Measurements from ENCODE around the gene ATP4B. TPM values are rescaled to one million over a fixed set of nuclear protein-coding genes. Genes with fewer than 3 reads are reported as not detected.
"Not testable (repeated sequence)": the region's sequence is repeated elsewhere in the genome, so short reads cannot be mapped to it uniquely, and the experiment has no call there.

The ATP4B gene
- total and polyA plus RNA-seq, 3 experiments from 2014 or later, result not detected

DNA sequence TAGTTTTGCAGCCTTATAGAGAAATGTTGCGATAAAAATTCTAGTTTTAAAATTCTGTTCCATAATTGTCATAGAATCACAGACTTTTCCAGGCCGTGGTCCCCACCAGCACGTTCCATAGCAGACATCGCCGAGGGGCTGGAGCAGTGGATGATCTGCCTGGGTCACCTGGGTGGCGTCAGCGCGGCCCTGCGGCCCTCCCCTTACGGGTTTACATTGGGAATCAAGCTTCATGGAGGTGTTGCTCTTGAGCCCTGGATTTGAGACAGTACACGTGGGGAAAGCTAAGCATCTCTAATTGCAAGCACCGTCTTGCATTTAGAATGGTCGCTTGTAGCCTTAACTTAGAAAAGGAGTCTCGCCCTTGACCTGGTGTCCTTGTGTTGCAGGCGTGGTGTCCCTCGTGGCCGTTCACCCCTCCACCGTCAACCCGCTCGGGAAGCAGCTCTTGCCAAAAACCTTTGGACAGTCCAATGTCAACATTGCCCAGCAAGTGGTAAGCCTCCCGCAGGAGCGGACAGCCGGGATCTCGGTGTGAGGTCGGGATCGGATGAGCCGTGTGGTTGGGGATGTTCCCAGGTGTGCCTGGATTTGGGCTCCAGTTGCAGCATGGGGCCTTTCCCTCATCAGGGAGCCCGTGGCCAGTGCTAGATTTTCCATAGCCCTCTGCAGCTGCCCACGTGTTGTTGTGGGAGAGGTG is 35.1 kb downstream of the ATP4B start:
- Mint-ChIP-seq H3K27ac (peak overlapping the region in 2 of 8 donors; percentile 42 to 50), H3K4me3 (no peak overlapping the region), H3K4me1 (peaks cover 2 to 11% (median 3%) of the 10 kb centered on the region in 3 donors), H3K9me3 (no peaks in the 10 kb centered on the region), H3K36me3 (peaks cover 0 to 31% (median 5%) of the 10 kb centered on the region in 3 donors), H3K27me3 (no peaks in the 10 kb centered on the region)
- H3K4me3 ChIP-seq (ENCODE audit: low read length), result no peak overlapping the region
- DNase-seq, result peak in 1 of 5 donors; percentile 25
- H3K27ac ChIP-seq (ENCODE audit: low read depth, low read length), result no peak overlapping the region
- POLR2A ChIA-PET, result no interaction called here
- no peaks in the 10 kb centered on the region for H3K27me3 ChIP-seq (ENCODE audit: insufficient read depth, low read length, poor library complexity, severe bottlenecking)
- no peaks in the 10 kb centered on the region for H3K36me3 ChIP-seq (ENCODE audit: insufficient read depth, low read length)
- no peaks in the 10 kb centered on the region for H3K4me1 ChIP-seq (ENCODE audit: insufficient read depth, low read length)
- H3K9me3 ChIP-seq (ENCODE audit: low read length), result no peaks in the 10 kb centered on the region
- CTCF ChIA-PET, result no interaction called here

DNA sequence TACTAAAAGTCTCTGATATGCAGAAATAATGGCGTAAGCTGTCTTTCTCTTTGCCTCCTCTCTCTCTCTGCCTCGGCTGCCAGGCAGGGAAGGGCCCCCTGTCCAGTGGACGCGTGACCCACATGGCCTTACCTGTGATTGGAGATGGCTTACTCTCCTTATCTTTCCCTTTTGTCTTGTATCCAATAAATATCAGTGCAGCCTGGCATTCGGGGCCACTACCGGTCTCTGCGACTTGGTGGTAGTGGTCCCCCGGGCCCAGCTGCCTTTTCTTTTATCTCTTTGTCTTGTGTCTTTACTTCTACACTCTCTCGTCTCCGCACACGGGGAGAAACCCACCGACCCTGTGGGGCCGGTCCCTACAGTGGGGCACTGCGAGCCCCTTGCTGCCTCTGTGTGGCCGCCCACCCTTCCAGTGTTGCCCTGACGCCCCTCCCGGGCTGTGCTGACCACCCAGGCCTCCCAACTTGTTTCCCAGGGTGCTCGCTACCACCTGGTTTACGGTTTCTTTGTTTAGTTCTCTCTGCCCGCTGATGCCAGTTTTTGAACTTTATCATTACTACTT is 35.9 kb downstream of the ATP4B start:
- not testable (repeated sequence) for H3K9me3 Mint-ChIP-seq

DNA sequence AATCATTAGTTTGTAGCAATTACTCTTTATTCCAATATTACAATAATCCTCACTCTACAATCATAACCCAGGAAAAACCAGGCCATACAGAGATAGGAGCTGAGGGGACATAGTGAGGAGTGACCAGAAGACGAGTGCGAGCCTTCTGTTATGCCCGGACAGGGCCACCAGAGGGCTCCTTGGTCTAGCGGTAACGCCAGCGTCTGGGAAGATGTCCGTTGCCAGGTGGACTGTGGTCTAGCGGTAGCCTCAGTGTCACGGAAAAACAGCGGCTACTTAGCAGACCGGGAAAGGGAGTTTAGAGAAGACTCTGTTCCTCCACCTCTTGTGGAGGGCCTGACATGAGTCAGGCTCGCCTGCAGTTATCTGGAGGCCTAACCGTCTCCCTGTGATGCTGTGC is 36.5 kb downstream of the ATP4B start:
- H3K36me3 ChIP-seq (ENCODE audit: insufficient read depth, low read length); H3K27me3 ChIP-seq (ENCODE audit: insufficient read depth, low read length, poor library complexity, severe bottlenecking); H3K9me3 Mint-ChIP-seq; H3K27me3 Mint-ChIP-seq; H3K9me3 ChIP-seq (ENCODE audit: low read length); H3K4me3 Mint-ChIP-seq; CTCF ChIA-PET; H3K4me3 ChIP-seq (ENCODE audit: low read length); H3K4me1 ChIP-seq (ENCODE audit: insufficient read depth, low read length); POLR2A ChIA-PET; H3K27ac ChIP-seq (ENCODE audit: low read depth, low read length): not testable (repeated sequence)
- Mint-ChIP-seq H3K4me1 (peaks cover 4 to 11% (median 7%) of the 10 kb centered on the region in 3 donors), H3K36me3 (peaks cover 0 to 25% (median 5%) of the 10 kb centered on the region in 3 donors), H3K27ac (peak overlapping the region in 1 of 8 donors; percentile 63)
- DNase-seq, result peak in 1 of 5 donors; percentile 30

More for the DNA sequence above, 35.9 kb downstream of the ATP4B start:
- H3K27ac Mint-ChIP-seq, result peak overlapping the region in 4 of 8 donors; percentile 26 to 63 (median 55)
- H3K4me3 ChIP-seq (ENCODE audit: low read length); CTCF ChIA-PET; H3K4me3 Mint-ChIP-seq; POLR2A ChIA-PET; H3K27me3 Mint-ChIP-seq; H3K27ac ChIP-seq (ENCODE audit: low read depth, low read length); H3K4me1 ChIP-seq (ENCODE audit: insufficient read depth, low read length); H3K9me3 ChIP-seq (ENCODE audit: low read length); H3K36me3 ChIP-seq (ENCODE audit: insufficient read depth, low read length); H3K27me3 ChIP-seq (ENCODE audit: insufficient read depth, low read length, poor library complexity, severe bottlenecking): not testable (repeated sequence)
- peak in 1 of 5 donors; percentile 14 for DNase-seq
- peaks cover 2 to 15% (median 3%) of the 10 kb centered on the region in 3 donors for H3K4me1 Mint-ChIP-seq
- peaks cover 0 to 27% (median 5%) of the 10 kb centered on the region in 3 donors for H3K36me3 Mint-ChIP-seq

DNA sequence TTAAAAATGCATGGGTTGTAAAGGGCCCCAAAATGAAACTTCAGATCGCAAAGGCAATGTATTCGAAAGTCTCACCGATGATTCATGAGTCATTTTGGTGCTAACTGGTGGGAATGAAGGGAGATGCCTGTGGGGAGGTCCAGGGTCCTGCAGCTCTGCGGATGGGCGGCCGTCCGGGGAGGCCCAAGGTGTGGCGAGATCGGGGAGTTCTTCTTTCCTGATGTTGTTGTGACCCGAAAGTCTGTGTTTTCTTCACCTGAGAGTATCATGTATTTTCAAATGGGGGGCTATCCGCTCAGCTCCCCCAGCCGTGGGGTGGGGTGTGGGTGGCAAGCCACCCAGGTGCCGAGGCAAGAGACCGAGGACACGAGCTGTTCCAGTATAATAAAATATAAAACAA is 37.0 kb downstream of the ATP4B start:
- Mint-ChIP-seq H3K4me3 (peak overlapping the region in 1 of 7 donors; percentile 44), H3K9me3 (no peaks in the 10 kb centered on the region), H3K27ac (no peak overlapping the region), H3K4me1 (peaks cover 7 to 11% (median 8%) of the 10 kb centered on the region in 3 donors), H3K36me3 (peaks cover 0 to 28% (median 5%) of the 10 kb centered on the region in 3 donors), H3K27me3 (no peaks in the 10 kb centered on the region)
- Histone ChIP-seq H3K27me3 (ENCODE audit: insufficient read depth, low read length, poor library complexity, severe bottlenecking) (no peaks in the 10 kb centered on the region), H3K4me3 (ENCODE audit: low read length) (no peak overlapping the region), H3K4me1 (ENCODE audit: insufficient read depth, low read length) (no peaks in the 10 kb centered on the region), H3K36me3 (ENCODE audit: insufficient read depth, low read length) (no peaks in the 10 kb centered on the region), H3K27ac (ENCODE audit: low read depth, low read length) (no peak overlapping the region), H3K9me3 (ENCODE audit: low read length) (no peaks in the 10 kb centered on the region)
- CTCF ChIA-PET, result no interaction called here
- POLR2A ChIA-PET, result no interaction called here
- DNase-seq, result peak in 1 of 5 donors; percentile 4

DNA sequence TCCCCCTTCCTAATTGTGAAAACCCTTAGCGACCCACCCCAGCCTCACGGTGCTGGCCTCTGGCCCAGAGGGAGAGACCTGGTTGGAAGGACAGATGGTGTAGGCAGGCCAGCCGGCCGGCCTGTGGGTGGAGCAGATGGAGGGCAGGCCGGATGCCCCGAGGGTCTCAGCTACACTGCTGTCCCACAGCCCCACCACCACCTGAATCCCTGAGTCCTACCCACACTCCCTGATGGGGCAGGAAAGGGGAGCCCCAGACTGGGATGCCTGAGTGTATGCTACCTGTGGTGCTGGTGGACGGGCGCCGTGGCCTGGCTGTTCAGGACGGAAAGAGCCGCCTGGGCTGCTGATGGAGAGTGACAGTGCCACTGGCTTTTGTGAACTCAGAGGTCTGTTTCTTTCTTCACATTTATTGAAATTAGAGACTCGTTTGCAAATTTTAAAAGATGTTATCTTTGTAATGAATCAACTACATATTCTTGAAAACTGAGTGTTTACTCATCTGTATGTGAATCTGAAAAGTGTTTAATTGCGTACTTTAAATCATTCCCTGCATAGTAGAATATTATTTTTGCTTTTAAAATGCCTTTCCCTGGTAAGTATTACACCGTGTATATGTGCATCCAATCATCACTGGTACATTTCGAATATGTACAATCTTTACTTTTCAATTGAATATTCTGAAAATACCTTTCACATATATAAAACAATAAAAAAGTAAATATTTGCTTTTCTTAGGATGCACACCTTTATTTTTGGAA is 37.8 kb downstream of the ATP4B start:
- Histone ChIP-seq H3K9me3 (ENCODE audit: low read length) (no peaks in the 10 kb centered on the region), H3K27me3 (ENCODE audit: insufficient read depth, low read length, poor library complexity, severe bottlenecking) (no peaks in the 10 kb centered on the region), H3K4me3 (ENCODE audit: low read length) (no peak overlapping the region), H3K36me3 (ENCODE audit: insufficient read depth, low read length) (no peaks in the 10 kb centered on the region), H3K27ac (ENCODE audit: low read depth, low read length) (no peak overlapping the region), H3K4me1 (ENCODE audit: insufficient read depth, low read length) (no peaks in the 10 kb centered on the region)
- peak overlapping the region in 1 of 8 donors; percentile 53 for H3K27ac Mint-ChIP-seq
- ChIA-PET POLR2A (no interaction called here), CTCF (no interaction called here)
- peak in 1 of 5 donors; percentile 33 for DNase-seq
- H3K27me3 Mint-ChIP-seq, result no peaks in the 10 kb centered on the region
- no peaks in the 10 kb centered on the region for H3K9me3 Mint-ChIP-seq
- peaks cover 7 to 11% (median 8%) of the 10 kb centered on the region in 3 donors for H3K4me1 Mint-ChIP-seq
- no peak overlapping the region for H3K4me3 Mint-ChIP-seq
- H3K36me3 Mint-ChIP-seq, result peaks cover 0 to 28% (median 5%) of the 10 kb centered on the region in 3 donors

DNA sequence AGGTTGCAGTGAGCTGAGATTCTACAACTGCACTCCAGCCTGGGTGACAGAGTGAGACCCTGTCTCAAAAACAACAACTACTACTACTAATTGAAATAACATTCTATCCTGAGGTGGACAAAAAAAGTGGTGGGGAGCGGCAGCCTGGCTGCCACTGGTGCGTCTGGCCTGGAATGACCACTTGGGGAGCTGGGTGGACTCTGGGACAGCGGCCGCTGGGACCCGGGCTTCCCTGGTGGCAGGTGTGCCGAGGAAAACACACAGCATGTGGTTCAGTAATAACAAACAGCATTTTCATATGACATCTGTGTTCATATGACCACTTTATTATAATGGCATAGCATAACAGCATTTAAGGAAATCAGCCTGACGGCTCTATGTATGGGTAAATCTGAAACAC is 39.5 kb downstream of the ATP4B start:
- POLR2A ChIA-PET, result no interaction called here
- Mint-ChIP-seq H3K27ac (no peak overlapping the region), H3K4me3 (no peak overlapping the region), H3K36me3 (peaks cover 0 to 21% (median 1%) of the 10 kb centered on the region in 3 donors), H3K4me1 (peaks cover 7 to 11% (median 8%) of the 10 kb centered on the region in 3 donors), H3K27me3 (no peaks in the 10 kb centered on the region), H3K9me3 (no peaks in the 10 kb centered on the region)
- Histone ChIP-seq H3K4me1 (ENCODE audit: insufficient read depth, low read length) (no peaks in the 10 kb centered on the region), H3K9me3 (ENCODE audit: low read length) (no peaks in the 10 kb centered on the region), H3K27ac (ENCODE audit: low read depth, low read length) (no peak overlapping the region), H3K27me3 (ENCODE audit: insufficient read depth, low read length, poor library complexity, severe bottlenecking) (no peaks in the 10 kb centered on the region), H3K36me3 (ENCODE audit: insufficient read depth, low read length) (no peaks in the 10 kb centered on the region), H3K4me3 (ENCODE audit: low read length) (no peak overlapping the region)
- CTCF ChIA-PET, result no interaction called here
- DNase-seq, result no peak

DNA sequence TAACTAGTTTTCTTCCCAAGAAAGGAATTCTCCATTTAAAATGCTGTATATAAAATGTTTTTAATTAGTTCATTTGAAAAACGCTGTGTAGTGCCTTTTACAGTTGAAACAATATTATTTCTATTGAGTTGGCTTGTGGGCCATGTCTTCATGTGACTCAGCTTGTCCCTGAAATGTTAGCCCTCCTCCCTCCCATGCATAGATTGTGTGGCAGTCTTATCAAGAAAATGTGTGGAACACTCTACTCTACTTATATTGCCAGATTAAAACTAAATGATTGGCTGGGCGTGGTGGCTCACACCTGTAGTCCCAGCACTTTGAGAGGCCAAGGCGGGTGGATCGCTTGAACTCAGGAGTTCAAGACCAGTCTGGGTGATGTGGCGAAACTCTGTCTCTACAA is 40.0 kb downstream of the ATP4B start:
- H3K36me3 ChIP-seq (ENCODE audit: insufficient read depth, low read length), result no peaks in the 10 kb centered on the region
- Mint-ChIP-seq H3K4me1 (peaks cover 7 to 11% (median 8%) of the 10 kb centered on the region in 3 donors), H3K36me3 (peaks cover 0 to 18% (median under 1%) of the 10 kb centered on the region in 3 donors), H3K4me3 (no peak overlapping the region), H3K27ac (peak overlapping the region in 2 of 8 donors; percentile 33 to 36), H3K27me3 (no peaks in the 10 kb centered on the region), H3K9me3 (no peaks in the 10 kb centered on the region)
- H3K9me3 ChIP-seq (ENCODE audit: low read length), result no peaks in the 10 kb centered on the region
- H3K4me1 ChIP-seq (ENCODE audit: insufficient read depth, low read length), result no peaks in the 10 kb centered on the region
- no peaks in the 10 kb centered on the region for H3K27me3 ChIP-seq (ENCODE audit: insufficient read depth, low read length, poor library complexity, severe bottlenecking)
- no peak overlapping the region for H3K27ac ChIP-seq (ENCODE audit: low read depth, low read length)
- ChIA-PET POLR2A (no interaction called here), CTCF (no interaction called here)
- no peak overlapping the region for H3K4me3 ChIP-seq (ENCODE audit: low read length)
- DNase-seq, result no peak

All from CD8-positive, alpha-beta memory T cell (primary cell).